Bone marrow (tissue), 2 donors: ENCODE results near the gene PNN.
"Not testable (repeated sequence)": the region's sequence is repeated elsewhere in the genome, so short reads cannot be mapped to it uniquely, and the experiment has no call there.

Source experiments
- DNase-seq, 2 donors: peaks; one replicate each; lab custom pipeline; 2025; lab: John Stamatoyannopoulos, UW

The PNN gene

GRCh38 chr14:39174560-39175444, at the start of gene PNN:
TSS of gene PNN (plus strand) at chr14:39175254. CDS start at chr14:39175280, 26 bp downstream.
- DNase-seq = peak; percentile 74 to 99

DNA sequence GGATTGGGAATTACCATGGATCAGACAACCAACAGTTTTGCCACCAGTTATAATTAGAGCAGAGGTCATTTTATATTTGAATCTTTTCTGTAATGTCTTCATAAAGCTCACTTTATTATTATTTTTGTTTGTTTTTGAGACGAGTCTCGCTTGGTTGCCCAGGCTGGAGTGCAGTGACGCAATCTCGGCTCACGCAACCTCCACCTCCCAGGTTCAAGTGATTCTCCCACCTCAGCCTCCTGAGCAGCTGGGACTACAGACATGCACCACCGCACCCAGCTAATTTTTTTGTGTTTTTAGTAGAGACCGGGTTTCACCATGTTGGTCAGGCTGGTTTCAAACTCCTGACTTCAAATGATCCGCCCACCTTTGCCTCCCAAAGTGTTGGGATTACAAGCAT, 37.2 kb upstream of the PNN start:
- not testable (repeated sequence) for DNase-seq

DNA sequence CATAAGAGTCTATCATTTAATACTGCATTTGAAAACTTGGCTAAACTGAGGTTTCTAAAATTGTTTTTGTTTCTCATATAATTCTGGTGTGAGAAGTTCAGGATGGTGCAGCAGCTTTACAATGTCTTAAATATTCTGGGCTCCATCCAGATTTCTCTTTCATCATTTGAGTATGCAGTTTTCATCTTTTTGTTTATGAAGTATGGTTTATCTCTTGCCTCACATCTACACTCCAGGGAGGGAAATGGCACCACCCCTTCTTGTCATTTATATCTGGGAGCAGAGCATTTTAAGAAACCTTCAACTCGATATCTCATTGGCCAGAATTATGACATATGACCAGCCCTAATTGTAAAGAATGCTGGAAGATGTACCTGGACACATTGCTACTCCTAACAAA, 36.6 kb upstream of the PNN start:
- no peak for DNase-seq

DNA sequence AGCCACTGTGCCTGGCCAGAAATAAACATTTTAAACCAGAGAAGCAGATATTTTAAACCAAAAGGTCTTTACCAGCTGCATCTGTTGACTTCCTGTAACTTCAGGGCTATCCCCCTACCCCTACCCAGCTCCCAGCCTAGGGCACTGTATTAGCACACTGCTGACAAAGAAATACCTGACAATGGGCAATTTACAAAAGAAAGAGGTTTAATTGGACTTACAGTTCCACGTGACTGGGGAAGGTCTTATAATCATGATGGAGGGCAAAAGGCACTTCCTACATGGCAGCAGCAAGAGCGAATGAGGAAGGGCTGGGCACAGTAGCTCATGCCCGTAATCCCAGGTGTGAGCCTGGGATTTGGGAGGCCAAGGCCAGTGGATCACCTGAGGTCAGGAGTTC, 34.9 kb upstream of the PNN start:
- no peak for DNase-seq

- DNase-seq = not testable (repeated sequence)
These were observed 33.4 kb upstream of the PNN start for GRCh38 chr14:39141623-39142022.

- DNase-seq = not testable (repeated sequence)
These were observed 31.8 kb upstream of the PNN start for GRCh38 chr14:39143226-39143625.

DNA sequence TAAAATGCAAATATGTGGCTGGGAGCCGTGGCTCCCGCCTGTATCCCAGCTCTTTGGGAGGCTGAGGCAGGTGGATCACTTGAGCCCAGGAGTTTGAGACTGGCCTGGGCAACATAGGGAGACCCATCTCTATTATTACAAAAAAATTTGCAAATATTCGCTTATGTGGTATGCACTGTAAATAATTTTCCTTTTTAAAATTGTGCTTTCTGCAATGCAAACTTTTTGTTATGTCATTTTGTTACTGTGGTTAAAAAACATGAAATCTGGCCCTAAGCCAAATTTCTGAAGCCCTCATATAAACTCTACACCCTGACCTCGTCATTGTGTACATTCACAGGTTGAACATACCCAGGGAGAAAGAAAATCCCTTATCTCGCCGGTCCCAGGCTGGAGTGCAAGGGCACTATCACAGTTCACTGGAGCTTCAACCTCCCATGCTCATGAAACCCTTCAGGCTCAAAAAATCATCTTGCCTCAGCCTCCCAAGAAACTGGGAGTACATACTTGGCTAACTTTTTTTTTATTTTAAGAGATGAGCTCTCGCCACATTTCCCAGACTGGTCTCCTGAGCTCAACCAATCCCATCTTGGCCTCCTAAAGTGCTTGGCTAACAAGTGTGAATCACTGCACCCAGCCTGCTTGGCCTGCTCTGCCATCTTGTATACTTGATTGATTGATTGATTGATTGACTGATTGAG, 29.6 kb upstream of the PNN start:
- DNase-seq = no peak

DNA sequence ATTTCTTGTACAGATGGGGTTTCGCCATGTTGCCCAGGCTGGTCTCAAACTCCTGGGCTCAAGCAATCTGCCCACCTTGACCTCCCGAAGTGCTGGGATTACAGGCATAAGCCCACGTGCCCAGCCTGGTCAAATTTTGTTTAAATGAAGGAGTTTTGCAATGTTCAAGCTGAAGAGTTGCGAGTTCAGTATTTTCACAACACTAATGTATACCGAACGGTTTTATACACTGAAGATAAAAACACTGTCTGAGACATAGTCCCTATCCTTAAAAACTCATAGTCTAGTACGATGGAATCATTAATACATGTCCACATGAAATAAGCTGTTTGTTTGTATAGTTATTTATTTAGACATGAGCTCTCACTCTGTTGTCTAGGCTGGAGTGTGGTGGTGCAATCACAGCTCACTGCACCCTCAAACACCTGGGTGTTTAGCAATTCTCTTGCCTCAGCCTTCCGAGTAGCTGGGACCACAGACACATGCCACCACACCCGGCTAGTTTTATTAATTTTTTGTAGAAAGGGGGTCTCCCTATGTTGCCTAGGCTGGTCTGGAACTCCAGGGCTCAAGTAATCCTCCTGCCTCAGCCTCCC, 20.4 kb upstream of the PNN start:
- DNase-seq = no peak

DNA sequence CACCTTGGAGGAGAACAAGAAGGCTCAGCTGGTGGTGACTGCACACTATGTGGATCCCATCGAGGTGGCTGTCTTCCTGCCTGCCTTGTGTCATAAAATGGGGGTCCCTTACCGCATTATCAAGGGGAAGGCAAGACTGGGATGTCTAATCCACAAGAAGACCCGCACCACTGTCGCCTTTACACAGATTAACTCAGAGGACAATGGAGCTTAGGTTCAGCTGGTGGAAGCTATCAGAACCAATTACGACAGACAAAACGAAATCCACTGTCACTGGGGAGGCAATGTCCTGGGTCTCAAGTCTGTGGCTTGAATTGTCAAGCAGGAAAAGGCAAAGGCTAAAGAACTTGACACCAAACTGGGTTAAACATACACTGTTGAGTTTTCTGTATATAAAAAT, 17.6 kb upstream of the PNN start:
- no peak for DNase-seq

DNA sequence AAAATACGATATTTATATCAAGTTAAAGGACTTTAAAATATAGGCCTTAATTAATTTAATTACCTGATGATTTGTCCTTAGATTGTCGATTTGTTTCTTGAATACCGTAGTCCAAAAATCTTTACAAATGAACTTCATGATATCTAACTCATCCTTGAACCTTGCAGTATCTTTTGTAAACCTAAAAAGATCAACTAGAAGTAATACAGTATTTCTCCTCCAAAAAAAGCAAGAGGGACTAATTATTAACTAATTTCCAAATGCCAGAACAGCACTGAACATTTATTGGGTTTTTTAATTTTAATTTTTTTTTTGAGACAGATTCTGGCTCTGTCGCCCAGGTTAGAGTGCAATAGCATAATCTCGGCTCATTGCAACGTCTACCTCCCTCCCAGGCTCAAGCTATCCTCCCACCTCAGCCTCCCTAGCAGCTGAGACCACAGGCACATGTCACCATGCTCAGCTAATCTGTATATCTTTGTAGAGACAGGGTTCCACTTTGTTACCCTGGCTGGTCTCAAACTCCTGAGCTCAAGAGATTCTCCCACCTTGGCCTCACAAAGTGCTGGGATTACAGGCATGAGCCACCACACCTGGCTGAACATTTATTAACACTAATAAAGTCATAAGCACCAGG, 16.7 kb upstream of the PNN start:
- DNase-seq = no peak

DNA sequence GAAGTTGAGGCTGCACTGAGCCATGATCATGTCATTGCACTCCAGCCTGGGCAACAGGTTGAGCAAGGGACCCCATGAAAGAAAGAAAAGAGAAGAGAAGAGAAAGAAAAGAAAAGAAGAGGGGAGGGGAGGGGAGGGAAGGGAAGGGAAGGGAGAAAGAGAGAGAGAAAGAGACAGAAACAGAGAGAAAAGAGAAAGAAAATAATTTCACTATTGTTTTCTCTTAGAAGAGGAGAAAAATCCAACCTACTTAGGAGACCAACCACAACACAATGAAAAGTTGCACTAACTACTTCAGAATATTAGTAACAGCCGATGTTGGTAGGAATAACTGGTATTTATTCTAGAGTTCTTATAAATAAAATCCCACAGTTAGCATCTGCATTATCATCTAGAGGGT, 14.6 kb upstream of the PNN start:
- no peak for DNase-seq

- DNase-seq = not testable (repeated sequence)
These were observed 7.2 kb upstream of the PNN start for GRCh38 chr14:39167797-39168320.

GRCh38 chr14:39168591-39168990, 6.5 kb upstream of the PNN start:
- DNase-seq = no peak

DNA sequence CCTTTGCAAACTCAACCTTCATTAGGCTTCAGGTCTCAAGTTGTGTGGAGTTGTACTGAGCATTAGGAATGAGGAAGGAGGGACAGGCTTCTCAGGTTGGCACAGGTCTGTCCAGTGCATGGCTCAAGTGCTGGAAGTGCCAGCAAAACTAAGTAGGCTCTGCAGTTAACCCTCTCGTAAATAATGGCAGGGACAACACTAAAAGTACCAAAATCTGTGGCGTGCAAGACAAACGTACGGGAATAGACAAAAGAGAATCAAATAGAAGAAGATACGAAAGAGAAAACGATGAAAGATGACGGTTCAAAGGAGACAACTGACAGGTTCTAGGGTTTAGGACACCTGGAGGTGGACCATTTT, 5.5 kb upstream of the PNN start:
- no peak for DNase-seq

- DNase-seq = no peak
These were observed 1.9 kb upstream of the PNN start for GRCh38 chr14:39173198-39173597.

GRCh38 chr14:39175445-39176262, 600 bp downstream of the PNN start:
- peak in 1 of 2 donors; percentile 74 for DNase-seq

DNA sequence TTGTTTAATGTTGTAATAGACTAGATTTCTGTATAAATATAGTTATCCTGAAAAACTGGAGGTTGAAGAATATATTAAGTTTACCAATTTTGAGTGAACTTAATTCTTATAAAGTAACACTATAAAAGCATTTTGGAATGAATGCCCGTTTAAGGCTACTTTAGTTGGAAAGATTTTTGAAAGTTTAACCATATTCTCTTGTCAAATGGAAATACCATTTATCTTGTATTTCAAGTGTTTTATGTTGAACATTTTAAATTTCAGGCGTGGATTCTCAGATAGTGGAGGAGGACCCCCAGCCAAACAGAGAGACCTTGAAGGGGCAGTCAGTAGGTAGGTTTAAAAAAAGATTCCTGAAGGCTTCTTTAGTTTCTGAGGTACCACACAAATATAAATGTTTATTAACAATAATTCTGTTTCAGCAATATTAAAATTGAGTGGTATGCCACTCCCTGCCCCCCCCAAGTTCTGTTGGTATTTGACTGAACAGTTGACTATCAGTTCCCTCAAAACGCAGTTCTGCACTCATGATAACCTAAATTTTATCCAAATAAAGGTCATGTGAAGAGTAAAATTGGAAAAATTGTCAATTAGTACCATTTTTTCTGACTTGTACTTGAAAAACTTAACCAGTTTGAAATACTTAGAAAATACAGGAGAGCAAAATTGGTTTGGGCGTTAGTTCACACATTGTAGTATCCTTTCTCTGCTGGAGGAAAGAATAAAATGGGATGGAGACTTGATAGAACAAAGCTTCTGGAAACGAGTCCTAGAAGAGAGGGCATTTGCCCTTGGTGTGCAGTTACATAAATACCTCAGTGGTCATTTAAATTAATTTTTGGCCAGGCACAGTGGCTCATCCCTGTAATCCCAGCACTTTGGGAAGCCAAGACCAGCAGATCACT, 1.5 kb downstream of the PNN start:
- DNase-seq = no peak

GRCh38 chr14:39177168-39177545, 2.1 kb downstream of the PNN start:
- DNase-seq = no peak

GRCh38 chr14:39179042-39179441, 4.0 kb downstream of the PNN start:
- no peak for DNase-seq

DNA sequence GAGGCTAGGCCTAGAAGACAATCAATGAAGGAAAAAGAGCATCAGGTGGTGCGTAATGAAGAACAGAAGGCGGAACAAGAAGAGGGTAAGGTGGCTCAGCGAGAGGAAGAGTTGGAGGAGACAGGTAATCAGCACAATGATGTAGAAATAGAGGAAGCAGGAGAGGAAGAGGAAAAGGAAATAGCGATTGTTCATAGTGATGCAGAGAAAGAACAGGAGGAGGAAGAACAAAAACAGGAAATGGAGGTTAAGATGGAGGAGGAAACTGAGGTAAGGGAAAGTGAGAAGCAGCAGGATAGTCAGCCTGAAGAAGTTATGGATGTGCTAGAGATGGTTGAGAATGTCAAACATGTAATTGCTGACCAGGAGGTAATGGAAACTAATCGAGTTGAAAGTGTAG, 5.5 kb downstream of the PNN start:
- no peak for DNase-seq
